ENCODE data around the gene MED27.

GRCh38 chr9:131867611-131868192, 212.0 kb downstream of the MED27 start:
- TF ChIP-seq CTCF (IDR thresholded peaks at IDR 0.05; ENCODE audit: insufficient read depth, low read length) (no peak), GABPA (IDR thresholded peaks at IDR 0.05; ENCODE audit: low read depth) (no peak), REST (IDR thresholded peaks at IDR 0.05; ENCODE audit: insufficient replicate concordance, low read depth) (no peak)

Data from HL-60 (cell line).